MCF 10A (cell line): Measurements from ENCODE around the gene CCNL1. TPM values are rescaled to one million over a fixed set of nuclear protein-coding genes. Genes with fewer than 3 reads are reported as not detected.

Experiments used
- BruUV-seq: library from RNA; stranded (reverse); fragments of 400-500 nt; replicated peaks from 2 replicates; lab custom pipeline; 2021; lab: Mats Ljungman, UMichigan
- CTCF ChIA-PET: fragments of 300-600 bp; sonication (Branson Sonifier 250); formaldehyde crosslinking; extraction: SDS; loops from one replicate; lab custom pipeline; 2021; ENCODE audit warnings: antibody characterized with exemption, inconsistent platforms; lab: Yijun Ruan, JAX
- POLR2A ChIA-PET: fragments of 300-600, 350-650 bp; sonication (Branson Sonifier 250); formaldehyde crosslinking; extraction: SDS; loops from one replicate; lab custom pipeline; 2020; ENCODE audit warnings: antibody characterized with exemption, inconsistent platforms; lab: Yijun Ruan, JAX
- DNase-seq: peaks from one replicate; pipeline ENCODE4 v3.0.0-alpha.2; 2018; ENCODE audit not compliant: unreplicated experiment
- H3K27ac Mint-ChIP-seq: one replicate; pipeline ENCODE4 v1.8.0; 2022; ENCODE audit warnings: mild to moderate bottlenecking, low read depth, mixed read lengths; ENCODE audit not compliant: unreplicated experiment
- H3K27me3 Mint-ChIP-seq: one replicate; pipeline ENCODE4 v1.8.0; 2022; ENCODE audit warnings: mixed read lengths; ENCODE audit not compliant: insufficient read depth, unreplicated experiment
- H3K36me3 Mint-ChIP-seq: one replicate; pipeline ENCODE4 v1.8.0; 2022; ENCODE audit warnings: mild to moderate bottlenecking, moderate library complexity, mixed read lengths; ENCODE audit not compliant: insufficient read depth, unreplicated experiment
- H3K4me1 Mint-ChIP-seq: one replicate; pipeline ENCODE4 v1.8.0; 2022; ENCODE audit warnings: mixed read lengths; ENCODE audit not compliant: insufficient read depth, unreplicated experiment
- H3K4me3 Mint-ChIP-seq: one replicate; pipeline ENCODE4 v1.8.0; 2022; ENCODE audit warnings: mild to moderate bottlenecking, moderate library complexity, mixed read lengths; ENCODE audit not compliant: unreplicated experiment
- H3K9me3 Mint-ChIP-seq: one replicate; pipeline ENCODE4 v1.8.0; 2022; ENCODE audit warnings: mixed read lengths; ENCODE audit not compliant: unreplicated experiment
- intact Hi-C: fragments of 100-400 bp; cut with micrococcal nuclease; formaldehyde crosslinking; loops from 2 replicates; pipeline ENCODE4 v1.14.1; 2022
- total RNA-seq: library from RNA; stranded (reverse); gene quantifications from 2 replicates; pipeline ENCODE4 v1.2.3, GENCODE V29; 2022
- TF ChIP-seq, protein P1 (sequence below): fragments of 200-600 bp; IDR thresholded peaks from one replicate; pipeline ENCODE4 v1.8.0; 2022; ENCODE audit warnings: antibody characterized with exemption, mild to moderate bottlenecking; ENCODE audit not compliant: unreplicated experiment

The CCNL1 gene
- total RNA-seq, 1 experiment from 2014 or later, result 103 TPM

GRCh38 chr3:157133434-157134320 lies 26.3 kb downstream of the CCNL1 start:
- CTCF ChIA-PET, result interaction anchor here (0.6 to 10.3 kb wide), 7 partner anchors 49 to 983 kb away, joined by 3 to 260 read pairs (median 3); no protein-coding TSS in a partner anchor
- POLR2A ChIA-PET, result interaction anchor here (1.1 to 18.7 kb wide), 6 partner anchors 34 to 579 kb away, joined by 3 to 331 read pairs (median 24); partner anchors contain the start of genes SSR3 and TIPARP
- Mint-ChIP-seq H3K36me3 (no peaks in the 10 kb centered on the region), H3K27me3 (no peaks in the 10 kb centered on the region), H3K4me1 (peaks cover 54% of the 10 kb centered on the region), H3K27ac (peak overlapping the region; percentile 34), H3K9me3 (no peaks in the 10 kb centered on the region), H3K4me3 (no peak overlapping the region)
- intact Hi-C loops, result loop anchor here (5.0 to 10.0 kb wide), 2 partner anchors 316 to 1139 kb away; no protein-coding TSS in a partner anchor
- no peak for DNase-seq
- BruUV-seq, result no TSS peak
- TF ChIP-seq, protein P1, sequence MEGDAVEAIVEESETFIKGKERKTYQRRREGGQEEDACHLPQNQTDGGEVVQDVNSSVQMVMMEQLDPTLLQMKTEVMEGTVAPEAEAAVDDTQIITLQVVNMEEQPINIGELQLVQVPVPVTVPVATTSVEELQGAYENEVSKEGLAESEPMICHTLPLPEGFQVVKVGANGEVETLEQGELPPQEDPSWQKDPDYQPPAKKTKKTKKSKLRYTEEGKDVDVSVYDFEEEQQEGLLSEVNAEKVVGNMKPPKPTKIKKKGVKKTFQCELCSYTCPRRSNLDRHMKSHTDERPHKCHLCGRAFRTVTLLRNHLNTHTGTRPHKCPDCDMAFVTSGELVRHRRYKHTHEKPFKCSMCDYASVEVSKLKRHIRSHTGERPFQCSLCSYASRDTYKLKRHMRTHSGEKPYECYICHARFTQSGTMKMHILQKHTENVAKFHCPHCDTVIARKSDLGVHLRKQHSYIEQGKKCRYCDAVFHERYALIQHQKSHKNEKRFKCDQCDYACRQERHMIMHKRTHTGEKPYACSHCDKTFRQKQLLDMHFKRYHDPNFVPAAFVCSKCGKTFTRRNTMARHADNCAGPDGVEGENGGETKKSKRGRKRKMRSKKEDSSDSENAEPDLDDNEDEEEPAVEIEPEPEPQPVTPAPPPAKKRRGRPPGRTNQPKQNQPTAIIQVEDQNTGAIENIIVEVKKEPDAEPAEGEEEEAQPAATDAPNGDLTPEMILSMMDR, result no peak

- no TSS peak for BruUV-seq
- Mint-ChIP-seq H3K27me3 (no peaks in the 10 kb centered on the region), H3K9me3 (no peaks in the 10 kb centered on the region), H3K36me3 (no peaks in the 10 kb centered on the region), H3K4me3 (no peak overlapping the region), H3K4me1 (peaks cover 61% of the 10 kb centered on the region), H3K27ac (peak overlapping the region; percentile 34)
- TF ChIP-seq, protein P1, result no peak
- POLR2A ChIA-PET, result interaction anchor here (1.1 to 18.7 kb wide), 5 partner anchors 43 to 578 kb away, joined by 3 to 331 read pairs (median 43); partner anchors contain the start of genes SSR3 and TIPARP
- intact Hi-C loops, result loop anchor here (5.0 to 10.0 kb wide), 2 partner anchors 316 to 1138 kb away; no protein-coding TSS in a partner anchor
- no peak for DNase-seq
- CTCF ChIA-PET, result interaction anchor here (0.6 to 10.3 kb wide), 5 partner anchors 48 to 982 kb away, joined by 3 to 260 read pairs (median 3); no protein-coding TSS in a partner anchor
Observed at GRCh38 chr3:157132936-157133335, 27.0 kb downstream of the CCNL1 start.

- Mint-ChIP-seq H3K4me3 (no peak overlapping the region), H3K27me3 (no peaks in the 10 kb centered on the region), H3K27ac (peak overlapping the region; percentile 96), H3K36me3 (no peaks in the 10 kb centered on the region), H3K4me1 (peaks cover 67% of the 10 kb centered on the region), H3K9me3 (no peaks in the 10 kb centered on the region)
- no TSS peak for BruUV-seq
- TF ChIP-seq, protein P1, result no peak
- ChIA-PET CTCF (interaction anchor here (0.6 to 10.3 kb wide), 6 partner anchors 40 to 600 kb away, joined by 3 to 260 read pairs (median 6); no protein-coding TSS in a partner anchor), POLR2A (interaction anchor here (6.0 to 18.7 kb wide), 3 partner anchors 42 to 456 kb away, joined by 43 to 331 read pairs (median 72); partner anchors contain the start of gene TIPARP)
- intact Hi-C loops, result loop anchor here (5.0 to 10.0 kb wide), 2 partner anchors 315 to 1138 kb away; no protein-coding TSS in a partner anchor
- DNase-seq, result no peak
Observed at GRCh38 chr3:157132341-157132740, 27.6 kb downstream of the CCNL1 start.
